Neural crest cell (in vitro differentiated cells): Measurements from ENCODE around the gene ITGA3. TPM values are rescaled to one million over a fixed set of nuclear protein-coding genes. Genes with fewer than 3 reads are reported as not detected.

Experiments used
- DNase-seq: peaks from one replicate; pipeline ENCODE4 v3.0.0; 2021; ENCODE audit warnings: low read depth, mixed read lengths, low spot score
- H3K27ac Mint-ChIP-seq: one replicate; pipeline ENCODE4 v1.8.0; 2021; ENCODE audit warnings: mild to moderate bottlenecking, mixed read lengths; ENCODE audit not compliant: unreplicated experiment
- H3K27me3 Mint-ChIP-seq: 2 replicates; pipeline ENCODE4 v1.8.0; 2021; ENCODE audit warnings: low read depth, mild to moderate bottlenecking, mixed read lengths
- H3K36me3 Mint-ChIP-seq: 2 replicates; pipeline ENCODE4 v1.8.0; 2021; ENCODE audit warnings: low read depth, mild to moderate bottlenecking, mixed read lengths
- H3K4me1 Mint-ChIP-seq: 2 replicates; pipeline ENCODE4 v1.8.0; 2021; ENCODE audit warnings: mixed read lengths
- H3K4me3 Mint-ChIP-seq: one replicate; pipeline ENCODE4 v1.8.0; 2021; ENCODE audit warnings: mild to moderate bottlenecking, mixed read lengths
- H3K9me3 Mint-ChIP-seq: 2 replicates; pipeline ENCODE4 v1.8.0; 2021; ENCODE audit warnings: mixed read lengths
- CTCF ChIP-seq: fragments of 200-600 bp; sonication (generic); conservative IDR thresholded peaks from 2 replicates; pipeline ENCODE4 v1.5.0; 2021; ENCODE audit warnings: antibody characterized with exemption, mild to moderate bottlenecking
- total RNA-seq: library from RNA; stranded (reverse); gene quantifications from 2 replicates; pipeline ENCODE4 v1.2.1, GENCODE V29; 2021

Gene ITGA3
- total RNA-seq, 1 donor from 2014 or later, result 4.8 TPM

- Mint-ChIP-seq H3K4me1 (no peaks in the 10 kb centered on the region), H3K27me3 (no peaks in the 10 kb centered on the region), H3K27ac (no peak overlapping the region), H3K4me3 (no peak overlapping the region), H3K9me3 (no peaks in the 10 kb centered on the region), H3K36me3 (no peaks in the 10 kb centered on the region)
- TF ChIP-seq CTCF, result no peak
- no peak for DNase-seq
These were observed 32.0 kb downstream of the ITGA3 start for GRCh38 chr17:50087912-50088405.

GRCh38 chr17:50088952-50089825 is 33.3 kb downstream of the ITGA3 start:
- no peak overlapping the region for H3K4me3 Mint-ChIP-seq
- peaks cover 3% of the 10 kb centered on the region for H3K4me1 Mint-ChIP-seq
- H3K9me3 Mint-ChIP-seq, result no peaks in the 10 kb centered on the region
- H3K27me3 Mint-ChIP-seq, result no peaks in the 10 kb centered on the region
- no peak for DNase-seq
- no peaks in the 10 kb centered on the region for H3K36me3 Mint-ChIP-seq
- H3K27ac Mint-ChIP-seq, result no peak overlapping the region
- no peak for TF ChIP-seq CTCF

GRCh38 chr17:50090071-50090470 is 34.2 kb downstream of the ITGA3 start:
- H3K9me3 Mint-ChIP-seq, result no peaks in the 10 kb centered on the region
- DNase-seq, result no peak
- no peak for TF ChIP-seq CTCF
- H3K4me3 Mint-ChIP-seq, result no peak overlapping the region
- H3K27ac Mint-ChIP-seq, result no peak overlapping the region
- H3K4me1 Mint-ChIP-seq, result peaks cover 12% of the 10 kb centered on the region
- no peaks in the 10 kb centered on the region for H3K36me3 Mint-ChIP-seq
- H3K27me3 Mint-ChIP-seq, result no peaks in the 10 kb centered on the region

- no peak for TF ChIP-seq CTCF
- peak overlapping the region; percentile 3 for H3K4me3 Mint-ChIP-seq
- H3K27ac Mint-ChIP-seq, result no peak overlapping the region
- no peak for DNase-seq
- peaks cover 21% of the 10 kb centered on the region for H3K4me1 Mint-ChIP-seq
- H3K36me3 Mint-ChIP-seq, result no peaks in the 10 kb centered on the region
- H3K9me3 Mint-ChIP-seq, result no peaks in the 10 kb centered on the region
- H3K27me3 Mint-ChIP-seq, result no peaks in the 10 kb centered on the region
These were observed 35.3 kb downstream of the ITGA3 start for GRCh38 chr17:50090971-50091917.

- Mint-ChIP-seq H3K27ac (no peak overlapping the region), H3K9me3 (no peaks in the 10 kb centered on the region), H3K4me1 (peaks cover 21% of the 10 kb centered on the region), H3K27me3 (no peaks in the 10 kb centered on the region), H3K36me3 (no peaks in the 10 kb centered on the region), H3K4me3 (no peak overlapping the region)
- DNase-seq, result no peak
- TF ChIP-seq CTCF, result no peak
These were observed 36.0 kb downstream of the ITGA3 start for GRCh38 chr17:50091918-50092285.
